Peyer's patch (tissue), 4 donors: ENCODE results near the gene THAP11.

Experiments
- CTCF ChIP-seq, 6 experiments: fragments of 450-650 bp in 4 of 6; fragments of 200-600 bp in 2 of 6; sonication (generic) in 1 of 6; IDR thresholded peaks; one replicate each; pipeline ENCODE4 v1.5.1; 2017 to 2019; ENCODE audit warnings: antibody characterized with exemption in 6 of 6, mild to moderate bottlenecking in 3 of 6, moderate library complexity in 1 of 6
- POLR2A ChIP-seq, 2 donors: fragments of 450-650 bp; IDR thresholded peaks; one replicate each; pipeline ENCODE4 v1.5.1; 2017; ENCODE audit warnings: antibody characterized with exemption in 2 of 2, mild to moderate bottlenecking in 2 of 2, moderate library complexity in 2 of 2

GRCh38 chr16:67883146-67883871, 41.2 kb downstream of the THAP11 start:
- TF ChIP-seq CTCF (IDR thresholded peaks at IDR 0.05) (peak in 1 of 6 experiments; percentile 90), POLR2A (IDR thresholded peaks at IDR 0.05) (no peak)
